Measurements from ENCODE around the gene BAG2.

- TF ChIP-seq CTCF (optimal IDR thresholded peaks at IDR 0.05 in 1 of 3, IDR thresholded peaks at IDR 0.05 in 1 of 3, conservative IDR thresholded peaks at IDR 0.05 in 1 of 3; ENCODE audit: extremely low read depth in 1 of 3, insufficient read depth in 2 of 3, low read length in 3 of 3) (no peak), EZH2 (IDR thresholded peaks at IDR 0.05; ENCODE audit: low read length) (no peak)
Measured at GRCh38 chr6:57207872-57208271, 35.7 kb downstream of the BAG2 start.
